AG09309 (cell line): ENCODE data around the gene PPIP5K2.
"Not testable (repeated sequence)": the region's sequence is repeated elsewhere in the genome, so short reads cannot be mapped to it uniquely, and the experiment has no call there.

ENCODE experiments used
- DNase-seq: peaks from one replicate; pipeline ENCODE4 v3.0.0-alpha.2; 2010; ENCODE audit warnings: low read depth
- H3K4me3 ChIP-seq: 2 replicates; pipeline ENCODE4 v1.5.1; 2011; ENCODE audit warnings: mild to moderate bottlenecking, low read depth, low read length, moderate library complexity; ENCODE audit not compliant: control insufficient read depth
- TF ChIP-seq, protein P1 (sequence below): IDR thresholded peaks from 2 replicates; pipeline ENCODE4 v1.5.1; 2011; ENCODE audit warnings: mild to moderate bottlenecking, low read depth, low read length, inconsistent platforms; ENCODE audit not compliant: insufficient read depth, control insufficient read depth; ENCODE audit errors: missing control alignments

The PPIP5K2 gene

DNA sequence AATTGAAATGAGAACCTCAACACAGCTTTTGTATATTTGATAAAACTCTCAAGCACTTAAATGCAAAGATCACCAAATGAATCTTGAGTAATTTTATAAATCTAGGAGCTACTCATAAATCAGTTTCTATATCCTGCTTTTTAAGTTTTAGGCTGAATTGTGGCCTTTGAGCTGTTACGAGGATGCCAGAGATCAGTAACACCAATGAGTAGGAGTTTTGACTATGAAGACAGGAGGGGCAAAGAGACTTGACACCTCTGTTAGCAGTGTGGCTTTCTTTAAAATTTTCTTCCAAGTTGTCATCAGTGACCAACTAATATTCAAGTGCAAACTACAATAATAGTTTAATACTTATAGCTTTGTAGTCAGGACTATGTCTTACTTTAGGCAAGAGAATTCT, 12.6 kb downstream of the PPIP5K2 start:
- no peak overlapping the region for H3K4me3 ChIP-seq
- no peak for DNase-seq
- TF ChIP-seq, protein P1, sequence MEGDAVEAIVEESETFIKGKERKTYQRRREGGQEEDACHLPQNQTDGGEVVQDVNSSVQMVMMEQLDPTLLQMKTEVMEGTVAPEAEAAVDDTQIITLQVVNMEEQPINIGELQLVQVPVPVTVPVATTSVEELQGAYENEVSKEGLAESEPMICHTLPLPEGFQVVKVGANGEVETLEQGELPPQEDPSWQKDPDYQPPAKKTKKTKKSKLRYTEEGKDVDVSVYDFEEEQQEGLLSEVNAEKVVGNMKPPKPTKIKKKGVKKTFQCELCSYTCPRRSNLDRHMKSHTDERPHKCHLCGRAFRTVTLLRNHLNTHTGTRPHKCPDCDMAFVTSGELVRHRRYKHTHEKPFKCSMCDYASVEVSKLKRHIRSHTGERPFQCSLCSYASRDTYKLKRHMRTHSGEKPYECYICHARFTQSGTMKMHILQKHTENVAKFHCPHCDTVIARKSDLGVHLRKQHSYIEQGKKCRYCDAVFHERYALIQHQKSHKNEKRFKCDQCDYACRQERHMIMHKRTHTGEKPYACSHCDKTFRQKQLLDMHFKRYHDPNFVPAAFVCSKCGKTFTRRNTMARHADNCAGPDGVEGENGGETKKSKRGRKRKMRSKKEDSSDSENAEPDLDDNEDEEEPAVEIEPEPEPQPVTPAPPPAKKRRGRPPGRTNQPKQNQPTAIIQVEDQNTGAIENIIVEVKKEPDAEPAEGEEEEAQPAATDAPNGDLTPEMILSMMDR = no peak

GRCh38 chr5:103133231-103133630, 13.1 kb downstream of the PPIP5K2 start:
- no peak overlapping the region for H3K4me3 ChIP-seq
- TF ChIP-seq, protein P1 = no peak
- no peak for DNase-seq

DNA sequence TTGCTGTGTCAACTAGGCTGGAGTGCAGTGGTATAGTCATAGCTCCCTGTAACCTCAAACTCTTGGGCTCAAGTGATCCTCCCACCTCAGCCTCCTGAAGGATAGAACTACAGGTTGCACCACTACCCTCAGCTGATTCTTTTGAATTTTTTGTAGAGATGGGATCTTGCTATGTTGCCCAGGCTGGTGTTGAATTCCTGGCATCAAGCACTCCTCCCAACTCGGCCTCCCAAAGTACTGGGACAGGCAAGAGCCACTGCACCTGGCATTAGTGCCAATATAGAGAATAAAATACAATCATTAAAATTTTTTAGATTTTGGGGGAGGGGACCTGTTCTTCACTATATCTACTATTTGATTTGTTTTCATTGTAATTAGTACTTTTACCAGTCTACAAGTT, 15.4 kb downstream of the PPIP5K2 start:
- no peak for DNase-seq
- H3K4me3 ChIP-seq = no peak overlapping the region
- TF ChIP-seq, protein P1 = no peak

GRCh38 chr5:103138202-103138690, 18.1 kb downstream of the PPIP5K2 start:
- TF ChIP-seq, protein P1 = no peak
- H3K4me3 ChIP-seq = no peak overlapping the region
- DNase-seq = no peak

DNA sequence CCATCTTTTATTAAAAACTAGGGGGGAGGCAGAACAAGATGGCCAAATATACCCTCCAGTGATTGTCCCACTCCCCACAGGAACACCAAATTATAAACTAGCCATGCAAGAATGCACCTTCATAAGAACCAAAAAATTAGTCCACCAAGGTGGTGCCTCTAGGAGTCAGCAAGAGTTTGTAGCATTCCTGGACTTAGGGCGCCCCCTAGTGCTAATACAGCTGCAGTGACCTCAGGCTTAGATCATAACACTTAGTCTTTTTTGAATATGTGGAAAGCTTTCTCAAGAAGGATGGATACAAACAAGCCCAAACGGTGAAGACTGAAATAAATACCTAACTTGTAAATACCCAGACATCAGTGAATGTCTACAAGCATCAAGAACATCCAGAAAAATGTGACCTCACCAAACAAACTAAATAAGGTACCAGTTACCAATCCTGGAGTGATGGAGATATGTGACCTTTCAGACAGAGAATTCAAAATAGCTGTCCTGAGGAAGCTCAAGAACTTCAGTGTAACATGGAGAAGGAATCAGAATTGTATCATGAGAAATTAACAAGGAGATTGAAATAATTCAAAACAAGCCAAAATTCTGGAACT, 19.3 kb downstream of the PPIP5K2 start:
- TF ChIP-seq, protein P1 = peak; percentile 92
- H3K4me3 ChIP-seq = no peak overlapping the region
- DNase-seq = peak; percentile 29

- not testable (repeated sequence) for H3K4me3 ChIP-seq, DNase-seq
Measured at GRCh38 chr5:103142132-103142531, 22.0 kb downstream of the PPIP5K2 start.

- DNase-seq = no peak
- H3K4me3 ChIP-seq = no peak overlapping the region
- TF ChIP-seq, protein P1 = no peak
Measured at GRCh38 chr5:103145196-103145595, 25.1 kb downstream of the PPIP5K2 start.
